H1 (cell line): ENCODE measurements around the gene MYLK. TPM values are rescaled to one million over a fixed set of nuclear protein-coding genes. Genes with fewer than 3 reads are reported as not detected.

Experiments used
- CTCF ChIA-PET: fragments of 300-600 bp; sonication (Branson Sonifier 250); formaldehyde crosslinking; loops from one replicate; lab custom pipeline; 2021; ENCODE audit not compliant: partially characterized antibody; lab: Charles Lee
- POLR2A ChIA-PET: fragments of 300-600 bp; sonication (Branson Sonifier 250); formaldehyde crosslinking; loops from one replicate; lab custom pipeline; 2021; ENCODE audit warnings: inconsistent platforms; ENCODE audit not compliant: partially characterized antibody; lab: Charles Lee
- DNase-seq, 2 experiments: peaks; one replicate each; pipeline versions ENCODE4 v3.0.0 to v3.0.0-alpha.2; 2010 to 2022; ENCODE audit warnings: low spot score in 2 of 2, low read depth in 1 of 2, mixed read lengths in 1 of 2
- FAIRE-seq: peaks from 2 replicates; lab custom pipeline; 2011; peaks lifted over from hg19 to GRCh38; lab: Jason Lieb, UNC
- H2AFZ ChIP-seq: 2 replicates; pipeline ENCODE4 v1.8.1; 2012; ENCODE audit warnings: low read length, inconsistent platforms
- H2AK5ac ChIP-seq: 2 replicates; pipeline ENCODE4 v1.6.1; 2013; ENCODE audit warnings: low read depth, low read length
- H2BK120ac ChIP-seq: replicated peaks from 2 replicates; pipeline ENCODE3; 2013; ENCODE audit warnings: low read depth, low read length, inconsistent platforms
- H2BK12ac ChIP-seq: 2 replicates; pipeline ENCODE4 v1.6.1; 2013; ENCODE audit warnings: low read depth, low read length
- H2BK15ac ChIP-seq: 2 replicates; pipeline ENCODE4 v1.6.1; 2013; ENCODE audit warnings: low read length
- H2BK20ac ChIP-seq: 2 replicates; pipeline ENCODE4 v1.6.1; 2013; ENCODE audit warnings: low read length
- H2BK5ac ChIP-seq: 2 replicates; pipeline ENCODE4 v1.6.1; 2013; ENCODE audit warnings: low read depth, low read length
- H3K14ac ChIP-seq: 2 replicates; pipeline ENCODE4 v1.6.1; 2013; ENCODE audit warnings: inconsistent platforms; ENCODE audit not compliant: insufficient read length
- H3K18ac ChIP-seq: 2 replicates; pipeline ENCODE4 v1.6.1; 2013; ENCODE audit warnings: low read length; ENCODE audit errors: extremely low read depth
- H3K23ac ChIP-seq: 2 replicates; pipeline ENCODE4 v1.6.1; 2013; ENCODE audit warnings: inconsistent platforms; ENCODE audit not compliant: insufficient read length
- H3K23me2 ChIP-seq: 2 replicates; pipeline ENCODE4 v1.6.1; 2013; ENCODE audit warnings: low read depth, low read length
- H3K27ac ChIP-seq: 2 replicates; pipeline ENCODE4 v1.6.1; 2011; ENCODE audit warnings: low read depth, low read length, inconsistent platforms
- H3K27me3 ChIP-seq, 4 experiments: replicated peaks in 1 of 4; 1 replicate in 1 of 4; 2 replicates in 3 of 4; pipeline versions ENCODE4 v1.6.1 to v1.8.1; 2011 to 2013; ENCODE audit warnings: low read length in 3 of 4, mild to moderate bottlenecking in 3 of 4, inconsistent platforms in 2 of 4, mixed read lengths in 2 of 4, moderate library complexity in 1 of 4; ENCODE audit not compliant: control insufficient read depth in 3 of 4, insufficient read depth in 3 of 4; ENCODE audit errors: extremely low read depth in 1 of 4
- H3K36me3 ChIP-seq, 4 experiments: 2 replicates each; pipeline versions ENCODE4 v1.6.1 to v1.8.1; 2011 to 2013; ENCODE audit warnings: mild to moderate bottlenecking in 4 of 4, low read length in 3 of 4, moderate library complexity in 2 of 4, control low read depth in 1 of 4, inconsistent platforms in 1 of 4; ENCODE audit not compliant: insufficient read depth in 4 of 4, control insufficient read depth in 2 of 4
- H3K4ac ChIP-seq: replicated peaks from 2 replicates; pipeline ENCODE3; 2013; ENCODE audit warnings: low read length, low read depth, mixed read lengths, inconsistent platforms; ENCODE audit not compliant: insufficient read length
- H3K4me1 ChIP-seq, 4 experiments: replicated peaks in 1 of 4; 1 replicate in 1 of 4; 2 replicates in 3 of 4; pipeline versions ENCODE4 v1.6.1 to v1.8.1; 2011 to 2013; ENCODE audit warnings: low read length in 3 of 4, inconsistent platforms in 2 of 4, mixed read lengths in 1 of 4; ENCODE audit not compliant: insufficient read depth in 4 of 4, control insufficient read depth in 3 of 4
- H3K4me2 ChIP-seq, 2 experiments: 2 replicates each; pipeline versions ENCODE4 v1.6.1 to v1.8.1; 2011 to 2013; ENCODE audit warnings: low read depth in 2 of 2, low read length in 2 of 2, control low read depth in 1 of 2, inconsistent platforms in 1 of 2, mild to moderate bottlenecking in 1 of 2; ENCODE audit not compliant: insufficient read depth in 1 of 2
- H3K4me3 ChIP-seq, 4 experiments: fragments of 200-600, 300-600 bp in 1 of 4; sonication (generic), shearing (Covaris generic), sonication (Bioruptor Twin) in 1 of 4; 2 replicates each; pipeline versions ENCODE4 v1.5.1 to v1.8.1; 2011 to 2016; ENCODE audit warnings: low read length in 4 of 4, low read depth in 3 of 4, control low read depth in 2 of 4, inconsistent platforms in 2 of 4, mild to moderate bottlenecking in 2 of 4, mixed read lengths in 1 of 4, moderate library complexity in 1 of 4; ENCODE audit not compliant: insufficient read depth in 2 of 4; ENCODE audit errors: extremely low read depth in 1 of 4
- H3K56ac ChIP-seq: replicated peaks from 2 replicates; pipeline ENCODE3; 2013; ENCODE audit warnings: low read depth, mild to moderate bottlenecking, mixed read lengths, low read length, inconsistent platforms; ENCODE audit not compliant: insufficient read length
- H3K79me1 ChIP-seq: 2 replicates; pipeline ENCODE4 v1.6.1; 2013; ENCODE audit warnings: low read depth, low read length, control low read depth
- H3K79me2 ChIP-seq, 2 experiments: 2 replicates each; pipeline versions ENCODE4 v1.6.1 to v1.8.1; 2012 to 2013; ENCODE audit warnings: low read length in 2 of 2, mild to moderate bottlenecking in 2 of 2, inconsistent platforms in 1 of 2; ENCODE audit not compliant: insufficient read depth in 2 of 2, control insufficient read depth in 1 of 2
- H3K9ac ChIP-seq, 4 experiments: replicated peaks in 1 of 4; 1 replicate in 1 of 4; 2 replicates in 3 of 4; pipeline versions ENCODE4 v1.6.1 to v1.8.1; 2011 to 2013; ENCODE audit warnings: low read depth in 3 of 4, low read length in 3 of 4, control low read depth in 2 of 4, mild to moderate bottlenecking in 2 of 4, moderate library complexity in 2 of 4, inconsistent platforms in 1 of 4; ENCODE audit errors: extremely low read depth in 1 of 4
- H3K9me3 ChIP-seq, 2 experiments: 2 replicates each; pipeline versions ENCODE4 v1.6.1 to v1.8.1; 2012 to 2013; ENCODE audit warnings: mild to moderate bottlenecking in 2 of 2, moderate library complexity in 2 of 2, control low read depth in 1 of 2, inconsistent platforms in 1 of 2, low read depth in 1 of 2, low read length in 1 of 2, mixed read lengths in 1 of 2; ENCODE audit not compliant: insufficient read depth in 2 of 2
- H4K20me1 ChIP-seq, 2 experiments: replicated peaks in 1 of 2; 2 replicates each; pipeline versions ENCODE3 to v1.8.1; 2011 to 2013; ENCODE audit warnings: inconsistent platforms in 2 of 2, low read length in 2 of 2, mild to moderate bottlenecking in 1 of 2; ENCODE audit not compliant: insufficient read depth in 2 of 2, control insufficient read depth in 1 of 2
- H4K5ac ChIP-seq: 2 replicates; pipeline ENCODE4 v1.6.1; 2013; ENCODE audit warnings: low read length, low read depth, mixed read lengths, inconsistent platforms; ENCODE audit not compliant: insufficient read length
- H4K8ac ChIP-seq: 2 replicates; pipeline ENCODE4 v1.8.0; 2013; ENCODE audit warnings: mild to moderate bottlenecking, moderate library complexity, low read length, inconsistent platforms; ENCODE audit not compliant: insufficient read depth; ENCODE audit errors: extremely low read depth
- H4K91ac ChIP-seq: replicated peaks from 2 replicates; pipeline ENCODE3; 2013; ENCODE audit warnings: low read length, mixed read lengths, inconsistent platforms; ENCODE audit not compliant: insufficient read length
- ATF2 ChIP-seq: IDR thresholded peaks from 2 replicates; pipeline ENCODE4 v1.6.1; 2012; ENCODE audit warnings: low read length, inconsistent platforms
- CTCF ChIP-seq, 3 experiments: IDR thresholded peaks; 1 replicate in 2 of 3; 2 replicates in 1 of 3; pipeline versions ENCODE4 v1.5.1 to v1.6.1; 2011; ENCODE audit warnings: low read length in 3 of 3, mild to moderate bottlenecking in 3 of 3, inconsistent platforms in 2 of 3, low read depth in 1 of 3, moderate library complexity in 1 of 3; ENCODE audit not compliant: insufficient read depth in 1 of 3; ENCODE audit errors: control extremely low read depth in 1 of 3
- EP300 ChIP-seq, 2 experiments: IDR thresholded peaks; 1 replicate in 1 of 2; 2 replicates in 1 of 2; pipeline ENCODE4 v1.6.1; 2011 to 2012; ENCODE audit warnings: low read depth in 2 of 2, low read length in 2 of 2, mild to moderate bottlenecking in 2 of 2, borderline replicate concordance in 1 of 2, inconsistent platforms in 1 of 2, moderate library complexity in 1 of 2
- GABPA ChIP-seq: IDR thresholded peaks from 2 replicates; pipeline ENCODE4 v1.6.1; 2011; ENCODE audit warnings: mild to moderate bottlenecking, low read length, moderate library complexity, borderline replicate concordance; ENCODE audit not compliant: insufficient read depth
- JUND ChIP-seq: IDR thresholded peaks from 2 replicates; pipeline ENCODE4 v1.6.1; 2011; ENCODE audit warnings: mild to moderate bottlenecking, improper control_type of control experiment, low read length
- KDM4A ChIP-seq: IDR thresholded peaks from one replicate; pipeline ENCODE4 v1.7.1; 2012; ENCODE audit warnings: low read depth, mild to moderate bottlenecking, moderate library complexity, low read length, inconsistent platforms; ENCODE audit not compliant: severe bottlenecking
- POU5F1 ChIP-seq: IDR thresholded peaks from 2 replicates; pipeline ENCODE4 v1.6.1; 2011; ENCODE audit warnings: low read depth, mild to moderate bottlenecking, low read length, moderate library complexity
- SP4 ChIP-seq: IDR thresholded peaks from 2 replicates; pipeline ENCODE4 v1.6.1; 2012; ENCODE audit warnings: low read length, inconsistent platforms
- SRF ChIP-seq: IDR thresholded peaks from 2 replicates; pipeline ENCODE4 v1.6.1; 2011; ENCODE audit warnings: mild to moderate bottlenecking, low read depth, low read length, moderate library complexity
- SUZ12 ChIP-seq: fragments of 200-600 bp; sonication (generic); IDR thresholded peaks from 2 replicates; pipeline ENCODE4 v1.6.1; 2012; ENCODE audit warnings: mild to moderate bottlenecking, inconsistent platforms, low read length, moderate library complexity, mixed read lengths
- WGBS, 2 experiments: shearing (Covaris generic) in 1 of 2; methylation state at CpG; one replicate each; pipeline versions ENCODE4 v1.1.6 to v1.1.7; 2013 to 2015; ENCODE audit warnings: low lambda C conversion rate in 2 of 2, mixed read lengths in 2 of 2, inconsistent platforms in 1 of 2, low coverage in 1 of 2, missing lambda C conversion rate in 1 of 2; ENCODE audit not compliant: insufficient replicate concordance in 2 of 2, insufficient coverage in 1 of 2, insufficient read length in 1 of 2; ENCODE audit errors: extremely low coverage in 1 of 2, missing lambda C conversion rate in 1 of 2; 5-methylcytosine and 5-hydroxymethylcytosine counted together
- polyA plus RNA-seq, 7 experiments: library from polyadenylated mRNA; depleted of rRNA in 3 of 7; stranded (reverse) in 5 of 7; unstranded in 2 of 7; fragments of >200 nt in 5 of 7; fragments of 200-250 nt in 2 of 7; gene quantifications; 1 replicate in 5 of 7; 2 replicates in 1 of 7; 4 replicates in 1 of 7; pipeline versions ENCODE4 v1.2.1 to v1.2.3, GENCODE V29; 2011 to 2013; ENCODE audit warnings: missing spikeins in 2 of 7, mixed read lengths in 2 of 7
- total RNA-seq: library from RNA; stranded (reverse); fragmentation: NEBNext Ultra II Directional; extraction: Animal tissue kit (Norgen Biotek cat#: 25700); gene quantifications from 2 replicates; pipeline ENCODE4 v1.2.1, GENCODE V29; 2021

Gene MYLK
- total and polyA plus RNA-seq, 2 of the 8 experiments (the other 6 are each of a cell fraction or from before 2014, with no cell fraction given): 11.6 to 21.3 TPM

DNA sequence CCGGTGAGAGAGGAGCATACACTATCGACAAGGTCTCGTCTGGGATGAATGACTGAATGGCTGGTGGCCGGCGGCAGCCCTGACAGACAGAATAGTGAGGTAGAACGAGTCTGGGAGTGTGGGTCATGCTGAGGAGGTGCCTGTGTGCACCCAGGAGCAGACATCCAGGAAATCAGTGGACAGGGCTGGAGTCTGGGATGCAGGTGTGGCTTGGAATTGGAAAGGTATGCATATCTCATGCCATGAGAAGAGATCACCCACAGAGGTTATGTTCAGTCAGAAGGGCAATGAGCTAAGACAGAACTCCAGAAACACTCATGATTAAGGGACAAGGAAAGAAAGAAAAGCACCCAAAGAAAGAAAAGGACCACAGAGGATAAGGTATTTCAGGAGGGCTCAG is 320.1 kb downstream of the MYLK start:
- H2AK5ac ChIP-seq: no peak overlapping the region
- no peak overlapping the region for H4K5ac ChIP-seq
- no peaks in the 10 kb centered on the region for H3K9me3 ChIP-seq
- H3K27ac ChIP-seq: no peak overlapping the region
- no peak overlapping the region for H2BK5ac ChIP-seq
- H3K4me2 ChIP-seq: no peak overlapping the region
- H3K4me3 ChIP-seq: no peak overlapping the region
- H2BK20ac ChIP-seq: no peak overlapping the region
- no peaks in the 10 kb centered on the region for H3K79me1 ChIP-seq
- no peak overlapping the region for H2BK120ac ChIP-seq
- POLR2A ChIA-PET: no interaction called here
- no peak overlapping the region for H3K4ac ChIP-seq
- H2AFZ ChIP-seq: no peak overlapping the region
- CTCF ChIA-PET: interaction anchor here (0.6 kb wide), 1 partner anchor 74 kb away, joined by 3 read pairs; no protein-coding TSS in a partner anchor
- no peak overlapping the region for H3K56ac ChIP-seq
- H3K9ac ChIP-seq: no peak overlapping the region
- WGBS, 2 experiments: 85% methylated on average over 6 of the region's 6 CpGs; no CpG with 5 or more reads in 1 of the 2 experiments
- no peak for FAIRE-seq
- no peak overlapping the region for H3K14ac ChIP-seq
- no peaks in the 10 kb centered on the region for H3K4me1 ChIP-seq
- no peak overlapping the region for H4K91ac ChIP-seq
- H3K23ac ChIP-seq: no peak overlapping the region
- no peak for DNase-seq
- no peak overlapping the region for H2BK15ac ChIP-seq
- no peaks in the 10 kb centered on the region for H3K36me3 ChIP-seq
- no peaks in the 10 kb centered on the region for H3K79me2 ChIP-seq
- H4K20me1 ChIP-seq: peaks cover 0 to 3% of the 10 kb centered on the region in 2 experiments
- H4K8ac ChIP-seq: no peak overlapping the region
- no peaks in the 10 kb centered on the region for H3K23me2 ChIP-seq
- H3K27me3 ChIP-seq: no peaks in the 10 kb centered on the region
- no peak overlapping the region for H3K18ac ChIP-seq
- no peak overlapping the region for H2BK12ac ChIP-seq
- TF ChIP-seq GABPA: no peak
- no peak for TF ChIP-seq ATF2
- TF ChIP-seq JUND: no peak
- no peak for TF ChIP-seq SRF
- TF ChIP-seq SP4: no peak
- TF ChIP-seq CTCF (IDR thresholded peaks at IDR 0.05; ENCODE audit: control extremely low read depth in 1 of 3, insufficient read depth in 1 of 3, low read depth in 1 of 3, low read length in 3 of 3): no peak
- TF ChIP-seq EP300 (IDR thresholded peaks at IDR 0.05; ENCODE audit: borderline replicate concordance in 1 of 2, low read depth in 2 of 2, low read length in 2 of 2): no peak
- no peak for TF ChIP-seq KDM4A
- no peak for TF ChIP-seq SUZ12
- no peak for TF ChIP-seq POU5F1
